Rectal smooth muscle tissue (tissue), 1 donor: ENCODE results near the gene FCHSD2.
"Not testable (repeated sequence)": the region's sequence is repeated elsewhere in the genome, so short reads cannot be mapped to it uniquely, and the experiment has no call there.

Experiments used
- H3K27ac ChIP-seq: one replicate; pipeline ENCODE4 v1.7.0; 2013; ENCODE audit warnings: low read depth, low read length, inconsistent platforms
- H3K27me3 ChIP-seq: one replicate; pipeline ENCODE4 v1.7.0; 2013; ENCODE audit warnings: low read length; ENCODE audit not compliant: control insufficient read depth, insufficient read depth
- H3K36me3 ChIP-seq: one replicate; pipeline ENCODE4 v1.7.0; 2013; ENCODE audit warnings: low read length; ENCODE audit not compliant: control insufficient read depth, insufficient read depth
- H3K4me1 ChIP-seq: one replicate; pipeline ENCODE4 v1.7.0; 2013; ENCODE audit warnings: low read length; ENCODE audit not compliant: control insufficient read depth, insufficient read depth
- H3K4me3 ChIP-seq: one replicate; pipeline ENCODE4 v1.7.0; 2013; ENCODE audit warnings: low read length
- H3K9ac ChIP-seq: one replicate; pipeline ENCODE4 v1.7.0; 2013; ENCODE audit warnings: low read length

FCHSD2 gene

GRCh38 chr11:72927380-72927779, 214.7 kb downstream of the FCHSD2 start:
- no peaks in the 10 kb centered on the region for H3K27me3 ChIP-seq
- H3K4me1 ChIP-seq = no peaks in the 10 kb centered on the region
- no peaks in the 10 kb centered on the region for H3K36me3 ChIP-seq
- no peak overlapping the region for H3K27ac ChIP-seq
- H3K9ac ChIP-seq = no peak overlapping the region
- no peak overlapping the region for H3K4me3 ChIP-seq

DNA sequence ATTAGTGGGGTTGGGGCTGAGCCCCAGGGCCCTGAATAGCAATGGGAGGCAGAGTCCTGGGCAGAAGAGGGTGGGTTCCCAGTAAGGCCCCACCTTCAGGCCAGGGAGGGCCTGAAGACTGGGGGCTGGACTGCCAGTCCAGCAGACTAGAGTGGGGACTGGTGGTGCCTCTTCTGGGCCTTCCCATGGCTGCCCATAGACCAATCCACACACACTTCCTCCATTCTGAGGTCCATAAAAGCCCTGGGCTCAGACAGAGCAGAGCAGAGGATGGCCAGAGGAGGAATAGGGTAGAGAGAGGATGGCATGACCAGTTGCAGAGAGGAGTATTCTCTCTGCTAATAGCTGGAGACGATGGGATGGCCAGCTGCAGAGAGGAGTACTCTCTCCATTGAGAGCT, 216.0 kb downstream of the FCHSD2 start:
- Histone ChIP-seq H3K27ac (no peak overlapping the region), H3K36me3 (no peaks in the 10 kb centered on the region), H3K27me3 (no peaks in the 10 kb centered on the region), H3K4me3 (no peak overlapping the region), H3K4me1 (no peaks in the 10 kb centered on the region), H3K9ac (no peak overlapping the region)

DNA sequence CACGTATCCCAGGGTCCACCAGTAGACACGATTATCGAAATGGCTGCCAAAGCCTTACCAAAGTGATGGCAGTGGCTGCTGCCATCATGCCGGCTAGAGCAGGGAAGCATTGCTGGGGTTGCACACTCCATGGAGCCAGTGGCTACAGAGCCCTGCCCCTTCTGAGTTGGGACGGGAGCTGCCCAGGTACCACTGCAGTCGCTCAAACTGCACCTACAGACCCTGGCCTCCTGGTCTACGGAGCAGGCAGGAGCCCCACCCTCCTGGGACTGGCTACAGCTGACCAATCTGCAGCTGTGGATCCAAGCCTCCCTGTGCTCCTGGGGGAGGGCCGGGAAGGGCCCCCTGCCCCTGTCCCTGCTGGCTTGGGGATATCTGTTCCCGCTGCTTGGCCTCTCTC, 216.5 kb downstream of the FCHSD2 start:
- no peak overlapping the region for H3K4me3 ChIP-seq
- H3K27ac ChIP-seq = no peak overlapping the region
- H3K9ac ChIP-seq = no peak overlapping the region
- H3K4me1 ChIP-seq = no peaks in the 10 kb centered on the region
- no peaks in the 10 kb centered on the region for H3K36me3 ChIP-seq
- H3K27me3 ChIP-seq = no peaks in the 10 kb centered on the region

DNA sequence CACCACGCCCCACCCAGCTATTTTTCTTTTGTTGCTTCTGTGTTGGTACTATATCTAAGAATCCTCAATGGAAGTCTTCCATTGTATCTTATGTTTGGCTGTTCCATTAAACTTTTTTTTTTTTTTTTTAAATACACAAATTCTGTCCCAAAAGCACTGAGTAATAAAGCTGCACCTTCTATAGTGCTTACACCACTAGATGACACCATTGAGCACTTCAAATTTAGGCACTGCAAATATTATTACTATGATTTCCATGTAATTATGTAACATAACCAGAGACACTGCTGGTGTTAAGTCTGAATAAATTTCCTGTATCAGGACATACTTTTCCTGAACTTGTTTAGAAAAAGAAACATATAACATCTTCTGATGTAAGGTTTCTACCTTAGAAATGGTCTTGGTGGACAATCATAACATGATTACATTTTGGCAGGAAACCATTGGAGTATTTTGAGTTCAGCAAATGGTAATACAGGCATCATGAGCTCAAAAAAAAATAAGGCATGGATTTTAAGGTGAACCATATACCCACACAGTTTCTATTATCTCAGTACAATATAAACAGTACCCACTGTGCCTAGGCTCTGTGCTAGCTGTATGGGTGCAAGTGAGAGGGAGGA, 217.4 kb downstream of the FCHSD2 start:
- Histone ChIP-seq H3K4me3 (no peak overlapping the region), H3K4me1 (no peaks in the 10 kb centered on the region), H3K27me3 (no peaks in the 10 kb centered on the region), H3K9ac (no peak overlapping the region), H3K27ac (no peak overlapping the region), H3K36me3 (no peaks in the 10 kb centered on the region)

GRCh38 chr11:72921028-72921716, 220.9 kb downstream of the FCHSD2 start:
- Histone ChIP-seq H3K4me3 (no peak overlapping the region), H3K27me3 (no peaks in the 10 kb centered on the region), H3K27ac (no peak overlapping the region), H3K36me3 (no peaks in the 10 kb centered on the region), H3K4me1 (no peaks in the 10 kb centered on the region), H3K9ac (no peak overlapping the region)

- no peaks in the 10 kb centered on the region for H3K36me3 ChIP-seq
Observed at GRCh38 chr11:72920001-72920400, 222.1 kb downstream of the FCHSD2 start.

GRCh38 chr11:72918851-72919250, 223.3 kb downstream of the FCHSD2 start:
- no peak overlapping the region for H3K9ac ChIP-seq
- no peaks in the 10 kb centered on the region for H3K4me1 ChIP-seq
- no peak overlapping the region for H3K4me3 ChIP-seq
- no peak overlapping the region for H3K27ac ChIP-seq
- no peaks in the 10 kb centered on the region for H3K27me3 ChIP-seq
- no peaks in the 10 kb centered on the region for H3K36me3 ChIP-seq

More at GRCh38 chr11:72920001-72920400, 222.1 kb downstream of the FCHSD2 start:
- Histone ChIP-seq H3K4me3 (no peak overlapping the region), H3K27me3 (no peaks in the 10 kb centered on the region), H3K4me1 (no peaks in the 10 kb centered on the region), H3K9ac (no peak overlapping the region), H3K27ac (no peak overlapping the region)

GRCh38 chr11:72912253-72912652, 229.9 kb downstream of the FCHSD2 start:
- H3K27ac ChIP-seq = no peak overlapping the region
- H3K4me1 ChIP-seq = no peaks in the 10 kb centered on the region
- no peaks in the 10 kb centered on the region for H3K36me3 ChIP-seq
- H3K27me3 ChIP-seq = no peaks in the 10 kb centered on the region
- no peak overlapping the region for H3K4me3 ChIP-seq
- no peak overlapping the region for H3K9ac ChIP-seq

DNA sequence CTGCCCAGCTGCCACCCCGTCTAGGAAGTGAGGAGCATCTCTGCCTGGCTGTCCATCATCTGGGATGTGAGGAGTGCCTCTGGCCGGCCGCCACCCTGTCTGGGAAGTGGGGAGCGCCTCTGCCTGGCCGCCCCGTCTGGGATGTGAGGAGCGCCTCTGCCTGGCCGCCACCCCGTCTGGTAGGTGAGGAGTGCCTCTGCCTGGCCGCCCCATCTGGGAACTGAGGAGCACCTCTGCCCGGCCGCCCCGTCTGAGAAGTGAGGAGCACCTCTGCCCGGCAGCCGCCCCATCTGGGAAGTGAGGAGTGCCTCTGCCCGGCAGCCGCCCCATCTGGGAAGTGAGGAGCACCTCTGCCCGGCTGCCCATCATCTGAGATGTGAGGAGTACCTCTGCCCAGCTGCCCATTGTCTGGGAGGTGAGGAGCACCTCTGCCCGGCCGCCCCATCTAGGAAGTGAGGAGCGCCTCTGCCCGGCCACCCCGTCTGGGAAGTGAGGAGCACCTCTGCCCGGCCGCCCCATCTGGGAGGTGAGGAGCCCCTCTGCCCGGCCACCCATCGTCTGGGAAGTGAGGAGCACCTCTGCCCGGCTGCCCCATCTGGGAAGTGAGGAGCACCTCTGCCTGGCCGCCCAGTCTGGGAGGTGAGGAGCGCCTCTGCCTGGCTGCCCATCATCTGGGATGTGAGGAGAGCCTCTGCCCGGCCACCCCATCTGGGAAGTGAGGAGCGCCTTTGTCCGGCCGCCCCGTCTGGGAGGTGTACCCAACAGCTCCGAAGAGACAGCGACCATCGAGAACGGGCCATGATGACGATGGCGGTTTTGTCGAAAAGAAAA, 232.3 kb downstream of the FCHSD2 start:
- not testable (repeated sequence) for H3K4me1 ChIP-seq, H3K36me3 ChIP-seq, H3K4me3 ChIP-seq, H3K9ac ChIP-seq, H3K27ac ChIP-seq, H3K27me3 ChIP-seq

DNA sequence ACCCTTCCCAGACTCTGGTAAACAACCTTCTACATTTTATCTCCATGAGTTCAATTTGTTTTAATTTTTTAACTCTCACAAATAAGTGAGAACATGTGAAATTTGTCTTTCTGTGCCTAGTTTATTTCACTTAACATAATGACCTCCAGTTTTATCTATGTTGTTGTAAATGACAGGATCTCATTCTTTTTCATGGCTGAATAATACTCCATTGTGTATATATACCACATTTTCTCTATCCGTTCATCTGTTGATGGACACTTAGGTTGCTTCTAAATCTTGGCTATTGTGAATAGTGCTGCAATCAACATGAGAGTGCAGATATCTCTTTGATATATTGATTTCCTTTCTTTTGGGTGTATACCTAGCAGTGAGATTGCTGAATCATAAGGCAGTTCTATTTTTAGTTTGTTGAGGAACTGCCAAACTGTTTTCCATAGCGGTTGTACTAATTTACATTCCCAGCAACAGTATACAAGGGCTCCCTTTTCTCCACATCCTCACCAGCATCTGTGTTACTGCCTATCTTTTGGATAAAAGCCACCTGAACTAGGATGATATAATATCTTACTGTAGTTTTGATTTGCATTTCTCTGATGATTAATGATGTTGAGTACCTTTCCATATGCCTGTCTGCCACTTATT, 234.0 kb downstream of the FCHSD2 start:
- H3K27ac ChIP-seq = no peak overlapping the region
- no peak overlapping the region for H3K4me3 ChIP-seq
- H3K9ac ChIP-seq = no peak overlapping the region
- H3K4me1 ChIP-seq = no peaks in the 10 kb centered on the region
- no peaks in the 10 kb centered on the region for H3K36me3 ChIP-seq
- H3K27me3 ChIP-seq = no peaks in the 10 kb centered on the region

DNA sequence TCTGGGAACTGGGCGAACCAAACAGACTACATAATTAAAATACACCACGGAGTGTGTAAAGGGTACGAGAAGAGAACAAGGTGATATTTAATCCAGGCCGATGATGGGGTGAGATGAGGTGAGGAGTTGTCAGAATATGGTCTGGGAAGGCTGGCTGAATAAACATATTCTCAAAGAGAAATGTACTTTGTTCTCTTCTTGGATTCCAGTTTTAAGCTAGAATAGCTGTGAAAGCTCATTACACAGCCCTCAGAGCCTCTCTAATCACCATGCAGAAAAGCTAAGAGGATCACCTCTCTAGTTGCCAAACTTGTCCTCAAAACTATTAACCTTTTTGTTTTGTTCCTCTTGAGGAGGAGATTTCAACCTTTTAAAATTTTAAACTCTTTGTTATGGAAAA, 238.1 kb downstream of the FCHSD2 start:
- Histone ChIP-seq H3K36me3 (no peaks in the 10 kb centered on the region), H3K27me3 (no peaks in the 10 kb centered on the region), H3K9ac (no peak overlapping the region), H3K27ac (no peak overlapping the region), H3K4me3 (no peak overlapping the region), H3K4me1 (no peaks in the 10 kb centered on the region)

- H3K27me3 ChIP-seq = no peaks in the 10 kb centered on the region
- H3K4me1 ChIP-seq = no peaks in the 10 kb centered on the region
- H3K9ac ChIP-seq = no peak overlapping the region
- no peak overlapping the region for H3K4me3 ChIP-seq
- no peak overlapping the region for H3K27ac ChIP-seq
- no peaks in the 10 kb centered on the region for H3K36me3 ChIP-seq
Observed at GRCh38 chr11:72901374-72901773, 240.7 kb downstream of the FCHSD2 start.
